Choroid plexus epithelial cell (primary cell): ENCODE results near the gene STRA6.

Experiments
- DNase-seq: peaks from one replicate; pipeline ENCODE4 v3.0.0-alpha.2; 2010; ENCODE audit warnings: low read depth
- H3K4me3 ChIP-seq: 2 replicates; pipeline ENCODE4 v1.5.1; 2011; ENCODE audit warnings: low read depth, mild to moderate bottlenecking, control low read depth, low read length, moderate library complexity
- TF ChIP-seq, protein P1 (sequence below): conservative IDR thresholded peaks from 2 replicates; pipeline ENCODE4 v1.5.1; 2011; ENCODE audit warnings: low read depth, mild to moderate bottlenecking, control low read depth, inconsistent platforms, low read length, moderate library complexity

STRA6 gene

GRCh38 chr15:74243431-74243830 lies 40.8 kb upstream of the STRA6 start:
- no peak for DNase-seq
- TF ChIP-seq, protein P1, sequence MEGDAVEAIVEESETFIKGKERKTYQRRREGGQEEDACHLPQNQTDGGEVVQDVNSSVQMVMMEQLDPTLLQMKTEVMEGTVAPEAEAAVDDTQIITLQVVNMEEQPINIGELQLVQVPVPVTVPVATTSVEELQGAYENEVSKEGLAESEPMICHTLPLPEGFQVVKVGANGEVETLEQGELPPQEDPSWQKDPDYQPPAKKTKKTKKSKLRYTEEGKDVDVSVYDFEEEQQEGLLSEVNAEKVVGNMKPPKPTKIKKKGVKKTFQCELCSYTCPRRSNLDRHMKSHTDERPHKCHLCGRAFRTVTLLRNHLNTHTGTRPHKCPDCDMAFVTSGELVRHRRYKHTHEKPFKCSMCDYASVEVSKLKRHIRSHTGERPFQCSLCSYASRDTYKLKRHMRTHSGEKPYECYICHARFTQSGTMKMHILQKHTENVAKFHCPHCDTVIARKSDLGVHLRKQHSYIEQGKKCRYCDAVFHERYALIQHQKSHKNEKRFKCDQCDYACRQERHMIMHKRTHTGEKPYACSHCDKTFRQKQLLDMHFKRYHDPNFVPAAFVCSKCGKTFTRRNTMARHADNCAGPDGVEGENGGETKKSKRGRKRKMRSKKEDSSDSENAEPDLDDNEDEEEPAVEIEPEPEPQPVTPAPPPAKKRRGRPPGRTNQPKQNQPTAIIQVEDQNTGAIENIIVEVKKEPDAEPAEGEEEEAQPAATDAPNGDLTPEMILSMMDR, result no peak
- no peak overlapping the region for H3K4me3 ChIP-seq

DNA sequence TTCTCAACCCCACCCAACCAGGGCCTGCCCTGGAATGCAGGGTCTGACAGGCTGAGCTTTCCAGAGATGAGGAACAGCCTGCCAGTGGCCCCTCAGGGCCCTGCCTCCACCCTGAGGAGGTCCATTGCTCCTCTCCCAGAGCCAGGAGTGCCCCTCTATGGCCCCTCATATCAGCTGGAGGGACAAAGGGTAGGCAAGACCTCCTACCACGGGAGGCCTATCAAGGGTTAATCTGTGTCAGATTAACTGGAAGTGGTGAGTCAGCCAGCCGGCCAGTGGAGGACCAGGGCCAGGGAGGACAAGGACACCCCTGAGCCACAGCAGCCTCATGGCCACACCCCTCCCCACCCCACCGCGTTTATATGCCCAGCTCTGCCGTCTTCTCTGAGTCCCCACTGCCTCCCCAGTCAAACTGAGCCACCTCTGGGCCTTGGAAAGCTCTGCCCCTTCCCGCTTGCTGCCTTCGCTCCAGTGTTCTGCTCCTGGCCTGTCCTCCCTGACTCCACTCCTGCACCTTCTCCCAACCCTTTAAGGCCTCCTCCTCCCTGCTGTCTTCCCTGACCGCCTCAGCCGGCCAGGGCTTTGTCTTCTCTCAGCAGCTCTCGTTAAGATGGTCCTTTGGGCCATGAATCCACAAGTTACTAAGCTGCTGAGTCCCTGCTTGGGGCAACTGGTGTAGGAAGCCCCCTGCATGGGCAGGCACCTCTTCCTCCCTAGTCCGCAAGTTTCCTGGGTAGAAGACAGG lies 40.0 kb upstream of the STRA6 start:
- TF ChIP-seq, protein P1, result no peak
- DNase-seq, result no peak

DNA sequence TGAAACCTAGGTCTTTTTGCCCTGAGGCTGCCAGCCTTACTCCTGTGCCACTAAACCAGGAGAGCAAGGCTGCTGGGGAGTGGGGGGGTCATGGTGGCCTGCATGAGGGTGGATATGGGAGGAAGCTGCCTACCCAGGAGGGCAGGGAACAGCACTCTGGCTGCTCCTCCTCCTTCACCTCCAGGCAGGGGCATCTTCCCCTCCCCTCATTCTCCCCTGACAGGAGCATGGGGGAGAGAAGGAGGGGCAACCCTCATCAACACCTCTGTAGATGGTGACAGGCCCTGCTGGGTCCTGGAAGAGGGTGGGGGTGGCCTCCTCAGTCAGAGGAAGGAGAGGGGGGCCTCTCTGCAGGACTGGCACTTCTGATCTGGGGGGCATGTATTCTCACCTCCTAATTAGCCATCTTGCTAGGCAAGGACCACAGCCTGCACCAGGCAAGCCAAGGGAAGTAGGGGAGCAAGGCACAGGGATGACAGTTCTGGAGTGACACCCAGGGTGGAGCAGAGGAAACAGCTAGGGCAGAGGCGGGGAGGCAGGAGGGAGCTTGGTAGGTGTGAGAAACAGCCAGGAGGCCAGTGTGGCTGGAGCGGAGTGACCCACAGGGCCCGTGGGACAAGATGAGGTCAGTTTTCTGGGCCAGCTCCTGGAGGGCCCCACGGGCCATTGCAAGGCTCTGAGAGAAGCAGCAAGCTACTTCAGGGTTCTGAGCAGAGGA lies 38.5 kb upstream of the STRA6 start:
- H3K4me3 ChIP-seq, result no peak overlapping the region
- no peak for DNase-seq
- TF ChIP-seq, protein P1, result no peak

More for the DNA sequence above, 40.0 kb upstream of the STRA6 start:
- no peak overlapping the region for H3K4me3 ChIP-seq

GRCh38 chr15:74240002-74240568 lies 37.5 kb upstream of the STRA6 start:
- TF ChIP-seq, protein P1, result peak; percentile 51
- DNase-seq, result peak; percentile 63
- H3K4me3 ChIP-seq, result no peak overlapping the region

DNA sequence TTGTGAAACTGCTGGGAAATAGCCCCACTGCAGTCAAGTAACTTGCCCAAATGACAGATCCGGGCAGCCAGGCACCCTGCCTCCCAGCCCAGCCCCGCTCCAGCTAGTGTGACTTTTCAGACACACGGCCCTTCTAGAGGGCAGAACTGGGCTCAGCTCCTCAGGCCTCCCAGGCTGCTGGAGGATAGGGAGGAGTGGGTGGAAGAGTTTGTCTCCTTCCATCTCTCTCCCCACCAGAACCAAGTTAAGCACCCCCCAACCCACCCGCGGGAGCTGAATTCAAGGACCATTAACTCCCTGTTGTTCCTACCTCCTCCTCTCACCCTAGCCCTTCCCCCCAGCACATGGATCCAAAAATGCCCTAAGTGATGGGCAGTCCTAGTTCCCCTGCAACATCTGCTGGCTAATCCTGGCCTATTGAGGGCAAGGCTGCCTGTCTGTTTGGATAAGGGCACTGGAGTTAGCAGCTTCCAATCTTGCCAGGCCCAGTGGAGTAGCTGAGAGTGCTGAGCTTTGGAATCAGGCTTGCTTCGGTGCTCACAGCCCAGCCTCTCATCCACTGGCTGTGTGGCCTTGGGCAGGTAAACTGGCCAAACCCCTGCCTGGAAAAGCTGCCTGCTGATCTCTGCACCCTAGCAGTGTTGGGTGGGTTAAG lies 36.6 kb upstream of the STRA6 start:
- TF ChIP-seq, protein P1, result no peak
- H3K4me3 ChIP-seq, result no peak overlapping the region
- DNase-seq, result no peak

DNA sequence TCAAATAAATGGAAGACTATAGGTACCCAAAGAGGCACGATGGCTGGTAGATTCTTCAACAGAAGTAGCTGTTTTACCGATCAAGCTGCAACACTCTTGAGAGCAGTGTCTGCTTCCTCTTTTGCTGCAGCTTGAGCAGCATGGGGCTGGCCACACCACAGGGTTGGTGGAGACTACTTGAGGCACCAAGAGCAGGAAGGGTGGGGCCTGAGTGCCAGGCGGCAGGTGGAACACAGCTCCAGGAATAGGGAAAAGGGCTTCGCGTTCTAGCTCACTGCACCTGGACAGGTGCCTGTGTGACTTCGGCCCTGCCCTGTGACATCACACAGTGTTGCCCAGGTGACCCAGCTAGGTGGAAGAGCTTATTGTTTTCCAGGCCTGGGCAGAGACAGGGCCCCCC lies 33.4 kb upstream of the STRA6 start, which contains the start of gene CCDC33:
TSS of gene CCDC33 (plus strand) at position 365 of the 400 bp plus-strand sequence. CDS start 394 bp downstream, outside the sequence.
- TF ChIP-seq, protein P1, result no peak
- DNase-seq, result no peak

More for the DNA sequence above, 33.4 kb upstream of the STRA6 start, which contains the start of gene CCDC33:
- no peak within 1 kb of the TSS for H3K4me3 ChIP-seq
